GM12874 (cell line): Measurements from ENCODE around the gene TMEM263.

Experiments
- CTCF ChIP-seq: IDR thresholded peaks from 2 replicates; pipeline ENCODE4 v1.5.1; 2011; ENCODE audit warnings: low read depth, mild to moderate bottlenecking, control low read depth, low read length, moderate library complexity; ENCODE audit not compliant: insufficient read depth

Gene TMEM263

GRCh38 chr12:106987846-106988245, 32.1 kb downstream of the TMEM263 start:
- no peak for TF ChIP-seq CTCF

GRCh38 chr12:106994579-106995220, 39.0 kb downstream of the TMEM263 start:
- TF ChIP-seq CTCF = no peak

DNA sequence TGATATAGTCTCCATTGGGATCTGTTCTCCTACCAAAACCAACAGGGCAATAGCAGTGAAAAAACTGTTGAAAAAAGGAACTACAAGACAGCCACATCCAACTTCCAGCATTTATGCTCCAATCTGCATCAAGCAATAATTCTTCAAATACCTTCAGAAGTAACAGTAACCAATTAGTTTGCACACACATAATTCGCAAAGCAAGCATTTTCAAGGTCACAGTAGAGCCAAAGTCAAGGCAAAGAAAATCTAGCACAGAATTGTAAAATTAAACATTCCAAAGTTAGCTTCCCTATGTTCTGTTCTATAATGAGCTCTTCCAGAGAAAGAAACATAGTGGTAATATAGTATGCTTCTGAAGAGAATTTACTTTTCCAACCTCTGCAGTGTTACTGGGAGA, 42.2 kb downstream of the TMEM263 start:
- no peak for TF ChIP-seq CTCF

GRCh38 chr12:106999446-106999845, 43.7 kb downstream of the TMEM263 start:
- TF ChIP-seq CTCF = no peak

DNA sequence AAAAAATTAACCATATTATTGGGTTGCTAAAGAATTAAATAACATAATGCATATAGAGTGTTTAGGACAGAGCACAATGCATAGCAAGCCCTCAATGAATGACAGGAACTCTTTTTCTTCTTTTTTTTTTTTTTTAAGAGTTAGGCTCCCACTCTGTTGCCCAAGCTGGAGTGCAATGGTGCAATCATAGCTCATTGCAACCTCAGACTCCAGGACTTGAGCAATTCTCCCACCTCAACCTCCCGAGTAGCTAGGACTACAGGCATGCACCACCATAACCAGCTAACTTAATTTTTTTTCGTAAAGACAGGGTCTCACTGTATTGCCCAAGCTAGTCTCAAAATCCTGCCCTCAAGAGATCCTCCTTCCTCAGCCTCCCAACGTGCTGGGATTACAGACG, 51.7 kb downstream of the TMEM263 start:
- no peak for TF ChIP-seq CTCF

DNA sequence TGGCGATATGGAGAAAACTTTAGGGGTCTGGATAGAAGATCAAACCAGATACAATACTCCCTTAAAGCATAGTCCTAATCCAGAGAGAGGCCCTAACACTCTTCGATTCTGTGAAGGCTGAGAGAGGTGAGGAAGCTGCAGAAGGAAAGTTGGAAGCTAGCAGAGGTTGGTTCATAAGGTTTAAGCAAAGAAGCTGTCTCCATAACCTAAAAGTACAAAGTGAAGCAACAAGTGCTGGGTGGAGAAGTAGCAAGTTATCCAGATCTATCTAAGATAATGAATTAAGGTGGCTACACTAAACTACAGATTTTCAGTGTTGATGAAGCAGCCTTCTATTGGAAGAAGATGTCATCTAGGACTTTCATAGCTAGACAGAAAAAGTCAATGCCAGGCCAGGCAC, 55.8 kb downstream of the TMEM263 start:
- no peak for TF ChIP-seq CTCF

DNA sequence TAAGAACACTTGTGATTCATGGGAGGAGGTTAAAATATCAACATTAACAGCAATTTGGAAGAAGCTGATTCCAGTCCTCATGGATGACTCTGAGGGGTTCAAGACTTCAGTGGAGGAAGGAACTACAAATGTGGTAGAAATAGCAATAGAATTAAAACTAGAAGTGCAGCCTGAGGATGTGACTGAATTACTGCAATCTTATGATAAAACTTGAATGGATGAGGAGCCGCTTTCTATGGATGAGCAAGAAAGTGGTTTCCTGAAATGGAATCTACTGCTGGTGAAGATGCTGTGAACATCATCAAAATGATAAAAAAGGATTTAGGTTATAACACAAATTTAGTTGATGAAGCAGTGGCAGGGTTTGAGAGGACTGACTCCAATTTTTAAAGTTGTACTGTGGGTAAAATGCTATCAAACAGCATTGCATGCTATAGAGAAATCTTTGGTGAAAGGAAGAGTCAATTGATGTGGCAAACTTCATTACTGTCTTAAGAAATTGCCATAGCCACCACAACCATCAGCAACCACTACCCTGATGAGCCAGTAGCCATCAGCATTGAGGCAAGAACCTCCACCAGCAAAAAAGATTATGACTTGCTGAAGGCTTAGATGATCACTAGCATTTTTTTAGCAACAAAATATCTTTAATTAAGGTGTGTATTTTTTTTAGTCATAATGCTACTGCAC, 57.2 kb downstream of the TMEM263 start:
- no peak for TF ChIP-seq CTCF
